DMS153 (cell line): Measurements from ENCODE around the gene TMEM131.

Experiments used
- DNase-seq: peaks from one replicate; lab custom pipeline; 2025; lab: John Stamatoyannopoulos, UW

TMEM131 gene

GRCh38 chr2:97805776-97806175 is 190.0 kb downstream of the TMEM131 start:
- no peak for DNase-seq

- no peak for DNase-seq
Measured at GRCh38 chr2:97801028-97801427, 194.7 kb downstream of the TMEM131 start.

- no peak for DNase-seq
Measured at GRCh38 chr2:97798416-97798815, 197.3 kb downstream of the TMEM131 start.

GRCh38 chr2:97797355-97797754 is 198.4 kb downstream of the TMEM131 start:
- DNase-seq: no peak

GRCh38 chr2:97796465-97797126 is 199.2 kb downstream of the TMEM131 start:
- no peak for DNase-seq

GRCh38 chr2:97792416-97792815 is 203.3 kb downstream of the TMEM131 start:
- DNase-seq: no peak

- no peak for DNase-seq
Measured at GRCh38 chr2:97788986-97789644, 206.6 kb downstream of the TMEM131 start.

GRCh38 chr2:97785818-97786217 is 209.9 kb downstream of the TMEM131 start:
- DNase-seq: no peak

- DNase-seq: no peak
Measured at GRCh38 chr2:97784953-97785352, 210.8 kb downstream of the TMEM131 start.

GRCh38 chr2:97781981-97782380 is 213.8 kb downstream of the TMEM131 start:
- peak; percentile 57 for DNase-seq

- DNase-seq: no peak
Measured at GRCh38 chr2:97779141-97779540, 216.6 kb downstream of the TMEM131 start.

GRCh38 chr2:97775074-97775473 is 220.7 kb downstream of the TMEM131 start:
- DNase-seq: no peak

- no peak for DNase-seq
Measured at GRCh38 chr2:97774425-97774824, 221.3 kb downstream of the TMEM131 start.

GRCh38 chr2:97770445-97770844 is 225.3 kb downstream of the TMEM131 start:
- DNase-seq: no peak

- no peak for DNase-seq
Measured at GRCh38 chr2:97769711-97770110, 226.0 kb downstream of the TMEM131 start.

GRCh38 chr2:97769308-97769707 is 226.4 kb downstream of the TMEM131 start:
- no peak for DNase-seq

- no peak for DNase-seq
Measured at GRCh38 chr2:97766567-97766966, 229.2 kb downstream of the TMEM131 start.

GRCh38 chr2:97765933-97766332 is 229.8 kb downstream of the TMEM131 start:
- no peak for DNase-seq

- no peak for DNase-seq
Measured at GRCh38 chr2:97764559-97765263, 231.0 kb downstream of the TMEM131 start.

- no peak for DNase-seq
Measured at GRCh38 chr2:97763176-97763845, 232.4 kb downstream of the TMEM131 start.

- no peak for DNase-seq
Measured at GRCh38 chr2:97761192-97761591, 234.6 kb downstream of the TMEM131 start.

GRCh38 chr2:97760480-97761049 is 235.2 kb downstream of the TMEM131 start:
- DNase-seq: no peak
